Endodermal cell (in vitro differentiated cells): ENCODE results near the gene RASSF4. TPM values are rescaled to one million over a fixed set of nuclear protein-coding genes. Genes with fewer than 3 reads are reported as not detected.

ENCODE experiments used
- DNase-seq: peaks from one replicate; pipeline ENCODE4 v3.0.0-alpha.2; 2017
- H3K27ac ChIP-seq: 2 replicates; pipeline ENCODE4 v1.5.1; 2013; ENCODE audit warnings: mild to moderate bottlenecking, low read depth, low read length, moderate library complexity
- H3K27me3 ChIP-seq: 2 replicates; pipeline ENCODE4 v1.6.1; 2013; ENCODE audit warnings: mild to moderate bottlenecking, low read length, moderate library complexity; ENCODE audit not compliant: insufficient read depth, control insufficient read depth, poor library complexity, severe bottlenecking
- H3K36me3 ChIP-seq: 2 replicates; pipeline ENCODE4 v1.7.0; 2013; ENCODE audit warnings: mild to moderate bottlenecking, low read length, moderate library complexity; ENCODE audit not compliant: control insufficient read depth, insufficient read depth
- H3K4me1 ChIP-seq: one replicate; pipeline ENCODE4 v1.7.0; 2013; ENCODE audit warnings: low read length; ENCODE audit not compliant: control insufficient read depth, insufficient read depth
- H3K4me3 ChIP-seq: 2 replicates; pipeline ENCODE4 v1.5.1; 2013; ENCODE audit warnings: mild to moderate bottlenecking, low read length, moderate library complexity
- H3K9ac ChIP-seq: 2 replicates; pipeline ENCODE4 v1.6.1; 2013; ENCODE audit warnings: mild to moderate bottlenecking, low read length, moderate library complexity; ENCODE audit not compliant: poor library complexity, severe bottlenecking; ENCODE audit errors: extremely low read depth
- H3K9me3 ChIP-seq: 2 replicates; pipeline ENCODE4 v1.6.1; 2013; ENCODE audit warnings: mild to moderate bottlenecking, low read length, moderate library complexity; ENCODE audit not compliant: control insufficient read depth
- H3K27ac Mint-ChIP-seq: 2 replicates; pipeline ENCODE4 v1.8.0; 2020; ENCODE audit warnings: mixed read lengths
- H3K27me3 Mint-ChIP-seq: 2 replicates; pipeline ENCODE4 v1.8.0; 2021; ENCODE audit warnings: mild to moderate bottlenecking, mixed read lengths; ENCODE audit not compliant: insufficient read depth
- H3K36me3 Mint-ChIP-seq: 2 replicates; pipeline ENCODE4 v1.8.0; 2020; ENCODE audit warnings: low read depth, mixed read lengths
- H3K4me1 Mint-ChIP-seq: 2 replicates; pipeline ENCODE4 v1.8.0; 2020; ENCODE audit warnings: mixed read lengths
- H3K4me3 Mint-ChIP-seq: 2 replicates; pipeline ENCODE4 v1.8.0; 2020; ENCODE audit warnings: mild to moderate bottlenecking, moderate library complexity, mixed read lengths
- H3K9me3 Mint-ChIP-seq: 2 replicates; pipeline ENCODE4 v1.8.0; 2020; ENCODE audit warnings: mild to moderate bottlenecking, mixed read lengths
- CTCF ChIP-seq: fragments of 200-600 bp; sonication (generic); conservative IDR thresholded peaks from 2 replicates; pipeline ENCODE4 v1.5.0; 2021; ENCODE audit warnings: antibody characterized with exemption, mild to moderate bottlenecking
- WGBS, 2 experiments: methylation state at CpG; one replicate each; pipeline versions ENCODE4 v1.1.5 to v1.1.7; 2013; ENCODE audit warnings: missing lambda C conversion rate in 2 of 2, mixed read lengths in 1 of 2; ENCODE audit not compliant: insufficient coverage in 1 of 2, insufficient read length in 1 of 2; 5-methylcytosine and 5-hydroxymethylcytosine counted together
- total RNA-seq, 2 donors: library from RNA; stranded (reverse); fragmentation: NEBNext Ultra II Directional in 1 of 2; extraction: Animal tissue kit (Norgen Biotek cat#: 25700) in 1 of 2; gene quantifications; 2 replicates in 1 of 2; 3 replicates in 1 of 2; pipeline ENCODE4 v1.2.1, GENCODE V29; 2021

RASSF4 gene
- total RNA-seq, 2 donors from 2014 or later, result 5.2 to 14.1 TPM

DNA sequence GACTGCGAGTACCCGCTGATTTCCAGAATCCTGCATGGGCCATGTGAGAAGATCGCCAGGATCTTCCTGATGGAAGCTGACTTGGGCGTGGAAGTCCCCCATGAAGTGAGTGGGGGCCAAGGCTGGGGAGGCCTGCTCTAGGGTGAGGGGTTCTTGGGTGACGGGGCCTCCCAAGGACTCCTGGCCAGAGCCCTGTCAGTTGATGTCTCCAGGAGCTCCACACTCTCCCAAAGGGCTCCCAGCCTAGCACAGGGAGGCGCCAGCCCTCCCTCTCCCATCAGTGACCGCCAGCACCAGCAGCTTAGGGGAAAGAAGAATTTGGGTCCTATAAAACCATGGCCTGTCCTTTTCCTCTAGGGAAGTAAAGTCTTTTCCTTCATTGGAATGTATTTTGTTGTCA, 31.4 kb downstream of the RASSF4 start:
- no peak overlapping the region for H3K27ac ChIP-seq
- Mint-ChIP-seq H3K36me3 (no peaks in the 10 kb centered on the region), H3K27me3 (peaks cover 6% of the 10 kb centered on the region), H3K4me1 (peaks cover 51% of the 10 kb centered on the region), H3K27ac (no peak overlapping the region), H3K9me3 (no peaks in the 10 kb centered on the region), H3K4me3 (no peak overlapping the region)
- WGBS, 2 experiments, result 92 to 94% methylated on average over 3 to 7 of the region's 7 CpGs
- no peak overlapping the region for H3K9ac ChIP-seq
- no peaks in the 10 kb centered on the region for H3K27me3 ChIP-seq
- H3K36me3 ChIP-seq, result no peaks in the 10 kb centered on the region
- no peak overlapping the region for H3K4me3 ChIP-seq
- H3K4me1 ChIP-seq, result peaks cover 7% of the 10 kb centered on the region
- TF ChIP-seq CTCF, result no peak
- H3K9me3 ChIP-seq, result no peaks in the 10 kb centered on the region
- DNase-seq, result peak; percentile 48

GRCh38 chr10:44991571-44991970, 32.0 kb downstream of the RASSF4 start:
- Histone ChIP-seq H3K36me3 (no peaks in the 10 kb centered on the region), H3K9me3 (no peaks in the 10 kb centered on the region), H3K27ac (no peak overlapping the region), H3K4me3 (no peak overlapping the region), H3K4me1 (peaks cover 4% of the 10 kb centered on the region), H3K27me3 (no peaks in the 10 kb centered on the region), H3K9ac (no peak overlapping the region)
- Mint-ChIP-seq H3K36me3 (no peaks in the 10 kb centered on the region), H3K4me3 (no peak overlapping the region), H3K9me3 (no peaks in the 10 kb centered on the region), H3K27ac (no peak overlapping the region), H3K27me3 (peaks cover 6% of the 10 kb centered on the region), H3K4me1 (peaks cover 45% of the 10 kb centered on the region)
- no peak for TF ChIP-seq CTCF
- peak; percentile 20 for DNase-seq
- 90 to 94% methylated on average over 5 of the region's 5 CpGs for WGBS, 2 experiments

DNA sequence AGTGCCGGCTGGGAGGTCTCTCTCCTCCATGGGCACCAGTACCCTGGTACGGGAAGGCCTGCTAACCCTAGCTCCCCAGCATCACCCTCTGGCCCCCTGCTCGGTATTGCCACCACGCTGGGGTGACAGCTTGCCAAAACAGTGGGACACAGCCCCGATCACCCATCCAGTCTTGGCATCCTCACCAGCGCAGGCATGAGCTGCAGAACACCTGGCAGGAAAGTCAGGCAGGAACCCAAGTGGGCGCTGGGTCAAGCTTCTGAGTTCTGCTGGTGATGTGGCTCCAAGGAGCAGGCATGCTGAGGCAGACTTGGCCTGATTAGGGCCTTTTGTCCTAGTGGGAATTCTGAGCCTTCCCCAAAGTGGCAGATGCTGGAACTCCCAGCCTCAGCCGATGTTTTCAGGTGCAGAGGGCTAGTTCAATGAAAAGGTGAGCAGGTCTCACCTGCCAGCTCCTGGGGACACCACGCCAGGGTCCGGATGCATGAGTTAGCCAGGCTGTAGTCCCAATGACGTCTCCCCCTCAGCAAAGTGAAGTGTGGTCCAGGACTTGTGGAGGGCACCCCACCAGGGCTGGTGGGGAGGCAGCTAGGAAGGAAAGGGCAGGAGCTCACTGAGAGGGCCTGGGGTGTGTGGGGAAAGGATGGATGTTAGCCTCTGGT, 32.6 kb downstream of the RASSF4 start:
- Histone ChIP-seq H3K9ac (no peak overlapping the region), H3K9me3 (no peaks in the 10 kb centered on the region), H3K4me1 (peaks cover 4% of the 10 kb centered on the region), H3K27ac (no peak overlapping the region), H3K27me3 (no peaks in the 10 kb centered on the region), H3K4me3 (no peak overlapping the region), H3K36me3 (no peaks in the 10 kb centered on the region)
- peak; percentile 20 for DNase-seq
- Mint-ChIP-seq H3K9me3 (no peaks in the 10 kb centered on the region), H3K27me3 (peaks cover 6% of the 10 kb centered on the region), H3K4me1 (peaks cover 40% of the 10 kb centered on the region), H3K4me3 (no peak overlapping the region), H3K36me3 (no peaks in the 10 kb centered on the region), H3K27ac (no peak overlapping the region)
- no peak for TF ChIP-seq CTCF
- 88 to 91% methylated on average over 6 to 11 of the region's 11 CpGs for WGBS, 2 experiments
